DND-41 (cell line): ENCODE results near the gene YPEL3.

ENCODE experiments used
- EZH2 ChIP-seq: IDR thresholded peaks from 3 replicates; pipeline ENCODE4 v1.6.1; 2012; ENCODE audit warnings: borderline replicate concordance, low read depth, mild to moderate bottlenecking, moderate library complexity, low read length, inconsistent platforms; ENCODE audit not compliant: severe bottlenecking
- TF ChIP-seq, protein P1 (sequence below): IDR thresholded peaks from 2 replicates; pipeline ENCODE4 v1.5.1; 2012; ENCODE audit warnings: borderline replicate concordance, low read length, moderate library complexity, mild to moderate bottlenecking; ENCODE audit not compliant: poor library complexity, severe bottlenecking; ENCODE audit errors: extremely low read depth

DNA sequence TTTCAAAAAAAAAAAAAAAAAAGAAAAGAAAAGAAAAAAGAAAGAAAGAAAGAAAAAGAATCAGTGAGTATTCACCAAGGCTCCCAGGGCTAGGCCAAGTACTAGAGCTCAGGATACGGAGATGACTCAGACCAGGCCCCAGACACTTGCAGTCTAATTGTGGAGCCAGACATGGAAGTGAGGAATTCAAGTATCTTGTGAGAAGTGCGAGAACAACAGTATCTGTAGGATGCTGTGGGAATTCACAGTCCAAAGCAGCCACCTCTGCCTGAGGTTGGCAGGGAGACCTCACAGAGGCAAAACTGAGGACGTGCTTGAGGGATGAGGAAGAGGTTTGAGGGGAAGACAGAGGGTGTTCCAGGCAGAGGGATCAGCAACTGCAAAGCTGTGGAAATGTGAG is 44.5 kb downstream of the YPEL3 start:
- TF ChIP-seq, protein P1, sequence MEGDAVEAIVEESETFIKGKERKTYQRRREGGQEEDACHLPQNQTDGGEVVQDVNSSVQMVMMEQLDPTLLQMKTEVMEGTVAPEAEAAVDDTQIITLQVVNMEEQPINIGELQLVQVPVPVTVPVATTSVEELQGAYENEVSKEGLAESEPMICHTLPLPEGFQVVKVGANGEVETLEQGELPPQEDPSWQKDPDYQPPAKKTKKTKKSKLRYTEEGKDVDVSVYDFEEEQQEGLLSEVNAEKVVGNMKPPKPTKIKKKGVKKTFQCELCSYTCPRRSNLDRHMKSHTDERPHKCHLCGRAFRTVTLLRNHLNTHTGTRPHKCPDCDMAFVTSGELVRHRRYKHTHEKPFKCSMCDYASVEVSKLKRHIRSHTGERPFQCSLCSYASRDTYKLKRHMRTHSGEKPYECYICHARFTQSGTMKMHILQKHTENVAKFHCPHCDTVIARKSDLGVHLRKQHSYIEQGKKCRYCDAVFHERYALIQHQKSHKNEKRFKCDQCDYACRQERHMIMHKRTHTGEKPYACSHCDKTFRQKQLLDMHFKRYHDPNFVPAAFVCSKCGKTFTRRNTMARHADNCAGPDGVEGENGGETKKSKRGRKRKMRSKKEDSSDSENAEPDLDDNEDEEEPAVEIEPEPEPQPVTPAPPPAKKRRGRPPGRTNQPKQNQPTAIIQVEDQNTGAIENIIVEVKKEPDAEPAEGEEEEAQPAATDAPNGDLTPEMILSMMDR: no peak
- no peak for TF ChIP-seq EZH2
